Measurements from ENCODE around the gene TLX1.

Gene TLX1

GRCh38 chr10:101130984-101131961 lies at the start of gene TLX1:
TSS of gene TLX1 (plus strand) at chr10:101131300. CDS start at chr10:101131542, 242 bp downstream.
- DNase-seq: no peak

GRCh38 chr10:101085846-101086245 lies 45.3 kb upstream of the TLX1 start:
- DNase-seq: peak; percentile 46

- DNase-seq: no peak
Measured at GRCh38 chr10:101087376-101087775, 43.7 kb upstream of the TLX1 start.

- DNase-seq: no peak
Measured at GRCh38 chr10:101087965-101088364, 43.1 kb upstream of the TLX1 start.

- no peak for DNase-seq
Measured at GRCh38 chr10:101089520-101090299, 41.4 kb upstream of the TLX1 start.

- DNase-seq: no peak
Measured at GRCh38 chr10:101090597-101090996, 40.5 kb upstream of the TLX1 start.

GRCh38 chr10:101091546-101092290 lies 39.4 kb upstream of the TLX1 start:
- peak; percentile 26 for DNase-seq

- no peak for DNase-seq
Measured at GRCh38 chr10:101092881-101093354, 38.2 kb upstream of the TLX1 start.

- no peak for DNase-seq
Measured at GRCh38 chr10:101094121-101094879, 36.8 kb upstream of the TLX1 start.

- no peak for DNase-seq
Measured at GRCh38 chr10:101095004-101095403, 36.1 kb upstream of the TLX1 start.

- DNase-seq: peak; percentile 20
Measured at GRCh38 chr10:101095550-101096213, 35.4 kb upstream of the TLX1 start.

- DNase-seq: no peak
Measured at GRCh38 chr10:101096378-101096777, 34.7 kb upstream of the TLX1 start.

- no peak for DNase-seq
Measured at GRCh38 chr10:101097881-101098280, 33.2 kb upstream of the TLX1 start.

- no peak for DNase-seq
Measured at GRCh38 chr10:101099901-101100300, 31.2 kb upstream of the TLX1 start.

GRCh38 chr10:101101372-101101881 lies 29.7 kb upstream of the TLX1 start:
- DNase-seq: no peak

- DNase-seq: no peak
Measured at GRCh38 chr10:101103430-101103829, 27.7 kb upstream of the TLX1 start.

GRCh38 chr10:101106351-101106750 lies 24.7 kb upstream of the TLX1 start:
- DNase-seq: no peak

- no peak for DNase-seq
Measured at GRCh38 chr10:101107771-101108170, 23.3 kb upstream of the TLX1 start.

GRCh38 chr10:101110856-101111523 lies 20.1 kb upstream of the TLX1 start:
- DNase-seq: no peak

GRCh38 chr10:101111547-101111946 lies 19.6 kb upstream of the TLX1 start:
- DNase-seq: no peak

Data from HCEC 1CT (cell line).